ENCODE results near the gene HPSE2. TPM values are rescaled to one million over a fixed set of nuclear protein-coding genes. Genes with fewer than 3 reads are reported as not detected.

HPSE2 gene
- polyA plus RNA-seq, 2 of the 4 experiments (the other 2 are of a cell fraction), result not detected

- POLR2A ChIA-PET, result no interaction called here
- TF ChIP-seq ZSCAN20 (CRISPR knock-in tag; IDR thresholded peaks at IDR 0.05) (no peak), POLR2A (IDR thresholded peaks at IDR 0.05; ENCODE audit: low read length) (no peak), POLR2AphosphoS2 (conservative IDR thresholded peaks at IDR 0.05; ENCODE audit: low read length) (no peak), MAFK (IDR thresholded peaks at IDR 0.05; ENCODE audit: partially characterized antibody) (no peak), SREBF2 (IDR thresholded peaks at IDR 0.05) (no peak), RAD21 (conservative IDR thresholded peaks at IDR 0.05 in 1 of 2, IDR thresholded peaks at IDR 0.05 in 1 of 2) (no peak), GATA3 (IDR thresholded peaks at IDR 0.05; ENCODE audit: borderline replicate concordance) (no peak), FOSL2 (IDR thresholded peaks at IDR 0.05) (no peak), FOSL2 (CRISPR knock-in tag; IDR thresholded peaks at IDR 0.05) (no peak), NPAS2 (CRISPR knock-in tag; IDR thresholded peaks at IDR 0.05; ENCODE audit: borderline replicate concordance) (no peak), TP53 (CRISPR knock-in tag; IDR thresholded peaks at IDR 0.05) (no peak), TFCP2L1 (CRISPR knock-in tag; IDR thresholded peaks at IDR 0.05) (no peak), NFE2L2 (conservative IDR thresholded peaks at IDR 0.05; ENCODE audit: low read length) (no peak), ZC3H11A (IDR thresholded peaks at IDR 0.05) (no peak), ZFP36 (IDR thresholded peaks at IDR 0.05; ENCODE audit: borderline replicate concordance, partially characterized antibody) (no peak), CHD2 (IDR thresholded peaks at IDR 0.05; ENCODE audit: low read length, partially characterized antibody) (no peak)
- TF ChIP-seq, protein P1, sequence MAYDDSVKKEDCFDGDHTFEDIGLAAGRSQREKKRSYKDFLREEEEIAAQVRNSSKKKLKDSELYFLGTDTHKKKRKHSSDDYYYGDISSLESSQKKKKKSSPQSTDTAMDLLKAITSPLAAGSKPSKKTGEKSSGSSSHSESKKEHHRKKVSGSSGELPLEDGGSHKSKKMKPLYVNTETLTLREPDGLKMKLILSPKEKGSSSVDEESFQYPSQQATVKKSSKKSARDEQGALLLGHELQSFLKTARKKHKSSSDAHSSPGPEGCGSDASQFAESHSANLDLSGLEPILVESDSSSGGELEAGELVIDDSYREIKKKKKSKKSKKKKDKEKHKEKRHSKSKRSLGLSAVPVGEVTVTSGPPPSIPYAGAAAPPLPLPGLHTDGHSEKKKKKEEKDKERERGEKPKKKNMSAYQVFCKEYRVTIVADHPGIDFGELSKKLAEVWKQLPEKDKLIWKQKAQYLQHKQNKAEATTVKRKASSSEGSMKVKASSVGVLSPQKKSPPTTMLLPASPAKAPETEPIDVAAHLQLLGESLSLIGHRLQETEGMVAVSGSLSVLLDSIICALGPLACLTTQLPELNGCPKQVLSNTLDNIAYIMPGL (CRISPR knock-in tag; IDR thresholded peaks at IDR 0.05; ENCODE audit: borderline replicate concordance), result no peak
- TF ChIP-seq, protein P2, sequence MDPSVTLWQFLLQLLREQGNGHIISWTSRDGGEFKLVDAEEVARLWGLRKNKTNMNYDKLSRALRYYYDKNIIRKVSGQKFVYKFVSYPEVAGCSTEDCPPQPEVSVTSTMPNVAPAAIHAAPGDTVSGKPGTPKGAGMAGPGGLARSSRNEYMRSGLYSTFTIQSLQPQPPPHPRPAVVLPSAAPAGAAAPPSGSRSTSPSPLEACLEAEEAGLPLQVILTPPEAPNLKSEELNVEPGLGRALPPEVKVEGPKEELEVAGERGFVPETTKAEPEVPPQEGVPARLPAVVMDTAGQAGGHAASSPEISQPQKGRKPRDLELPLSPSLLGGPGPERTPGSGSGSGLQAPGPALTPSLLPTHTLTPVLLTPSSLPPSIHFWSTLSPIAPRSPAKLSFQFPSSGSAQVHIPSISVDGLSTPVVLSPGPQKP (IDR thresholded peaks at IDR 0.05; ENCODE audit: low read depth, low read length), result no peak
- TF ChIP-seq, protein P3, sequence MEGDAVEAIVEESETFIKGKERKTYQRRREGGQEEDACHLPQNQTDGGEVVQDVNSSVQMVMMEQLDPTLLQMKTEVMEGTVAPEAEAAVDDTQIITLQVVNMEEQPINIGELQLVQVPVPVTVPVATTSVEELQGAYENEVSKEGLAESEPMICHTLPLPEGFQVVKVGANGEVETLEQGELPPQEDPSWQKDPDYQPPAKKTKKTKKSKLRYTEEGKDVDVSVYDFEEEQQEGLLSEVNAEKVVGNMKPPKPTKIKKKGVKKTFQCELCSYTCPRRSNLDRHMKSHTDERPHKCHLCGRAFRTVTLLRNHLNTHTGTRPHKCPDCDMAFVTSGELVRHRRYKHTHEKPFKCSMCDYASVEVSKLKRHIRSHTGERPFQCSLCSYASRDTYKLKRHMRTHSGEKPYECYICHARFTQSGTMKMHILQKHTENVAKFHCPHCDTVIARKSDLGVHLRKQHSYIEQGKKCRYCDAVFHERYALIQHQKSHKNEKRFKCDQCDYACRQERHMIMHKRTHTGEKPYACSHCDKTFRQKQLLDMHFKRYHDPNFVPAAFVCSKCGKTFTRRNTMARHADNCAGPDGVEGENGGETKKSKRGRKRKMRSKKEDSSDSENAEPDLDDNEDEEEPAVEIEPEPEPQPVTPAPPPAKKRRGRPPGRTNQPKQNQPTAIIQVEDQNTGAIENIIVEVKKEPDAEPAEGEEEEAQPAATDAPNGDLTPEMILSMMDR (IDR thresholded peaks at IDR 0.05), result no peak
- Histone ChIP-seq H3K4me3 (no peak overlapping the region), H3K27ac (no peak overlapping the region), H3K4me1 (no peaks in the 10 kb centered on the region), H3K4me2 (no peak overlapping the region), H3K9me3 (no peaks in the 10 kb centered on the region)
- no peak for ATAC-seq
- FAIRE-seq, result no peak
- WGBS (ENCODE audit: missing lambda C conversion rate), result 23% methylated on average over 2 of the region's 2 CpGs
- CTCF ChIA-PET, result no interaction called here
- no peak for DNase-seq (ENCODE audit: low read depth in 1 of 2, low spot score in 1 of 2)
Observed at GRCh38 chr10:98795467-98795866, 440.2 kb downstream of the HPSE2 start.

- peak in 1 of 2 experiments; percentile 7 for DNase-seq (ENCODE audit: low read depth in 1 of 2, low spot score in 1 of 2)
- 0 out of 6 replicates have a peak, but pooled peaks of 1 of the 2 experiments have one; percentile 33 for ATAC-seq
- no peak for FAIRE-seq
- ChIA-PET POLR2A (no interaction called here), CTCF (no interaction called here)
- H3K27ac ChIP-seq, result no peak overlapping the region
- TF ChIP-seq RAD21 (conservative IDR thresholded peaks at IDR 0.05 in 1 of 2, IDR thresholded peaks at IDR 0.05 in 1 of 2) (peak; percentile 36 to 46; a peak in 3 of 5 replicates), CHD2 (IDR thresholded peaks at IDR 0.05; ENCODE audit: low read length, partially characterized antibody) (no peak), SMC3 (IDR thresholded peaks at IDR 0.05) (peak; percentile 46; the same call in 2 of the 3 replicates)
- TF ChIP-seq, protein P3 (IDR thresholded peaks at IDR 0.05), result peak; percentile 43
- no peaks in the 10 kb centered on the region for H3K4me1 ChIP-seq
- H3K9me3 ChIP-seq, result no peaks in the 10 kb centered on the region
- no peak overlapping the region for H3K4me3 ChIP-seq
- no peak overlapping the region for H3K4me2 ChIP-seq
Observed at GRCh38 chr10:98790817-98791216, 444.8 kb downstream of the HPSE2 start.

Data from A549 (cell line).